ENCODE data around the gene DDR2.
"Not testable (repeated sequence)": the region's sequence is repeated elsewhere in the genome, so short reads cannot be mapped to it uniquely, and the experiment has no call there.

DDR2 gene

GRCh38 chr1:162765788-162766187 is 133.5 kb downstream of the DDR2 start:
- no peaks in the 10 kb centered on the region for H3K36me3 ChIP-seq (ENCODE audit: control insufficient read depth, insufficient read depth, low read length)
- H3K27me3 ChIP-seq (ENCODE audit: control insufficient read depth, insufficient read depth, low read length): no peaks in the 10 kb centered on the region
- H3K9ac ChIP-seq (ENCODE audit: low read depth, low read length): no peak overlapping the region
- H3K9me3 ChIP-seq (ENCODE audit: control insufficient read depth, insufficient read depth, low read length): no peaks in the 10 kb centered on the region
- no peaks in the 10 kb centered on the region for H3K4me1 ChIP-seq (ENCODE audit: control insufficient read depth, insufficient read depth, low read length)
- no peak overlapping the region for H3K4me3 ChIP-seq (ENCODE audit: low read depth, low read length)

- no peaks in the 10 kb centered on the region for H3K36me3 ChIP-seq (ENCODE audit: control insufficient read depth, insufficient read depth, low read length)
- H3K9ac ChIP-seq (ENCODE audit: low read depth, low read length): no peak overlapping the region
- no peaks in the 10 kb centered on the region for H3K9me3 ChIP-seq (ENCODE audit: control insufficient read depth, insufficient read depth, low read length)
- no peaks in the 10 kb centered on the region for H3K4me1 ChIP-seq (ENCODE audit: control insufficient read depth, insufficient read depth, low read length)
- H3K4me3 ChIP-seq (ENCODE audit: low read depth, low read length): no peak overlapping the region
- H3K27me3 ChIP-seq (ENCODE audit: control insufficient read depth, insufficient read depth, low read length): no peaks in the 10 kb centered on the region
These were observed 140.4 kb downstream of the DDR2 start for GRCh38 chr1:162772571-162773154.

GRCh38 chr1:162774007-162774406 is 141.7 kb downstream of the DDR2 start:
- H3K36me3 ChIP-seq (ENCODE audit: control insufficient read depth, insufficient read depth, low read length): no peaks in the 10 kb centered on the region

GRCh38 chr1:162779043-162779442 is 146.8 kb downstream of the DDR2 start:
- H3K9ac ChIP-seq (ENCODE audit: low read depth, low read length): no peak overlapping the region
- H3K4me1 ChIP-seq (ENCODE audit: control insufficient read depth, insufficient read depth, low read length): no peaks in the 10 kb centered on the region
- H3K9me3 ChIP-seq (ENCODE audit: control insufficient read depth, insufficient read depth, low read length): no peaks in the 10 kb centered on the region
- no peaks in the 10 kb centered on the region for H3K27me3 ChIP-seq (ENCODE audit: control insufficient read depth, insufficient read depth, low read length)
- H3K4me3 ChIP-seq (ENCODE audit: low read depth, low read length): no peak overlapping the region
- no peaks in the 10 kb centered on the region for H3K36me3 ChIP-seq (ENCODE audit: control insufficient read depth, insufficient read depth, low read length)

More at GRCh38 chr1:162774007-162774406, 141.7 kb downstream of the DDR2 start:
- H3K9ac ChIP-seq (ENCODE audit: low read depth, low read length): no peak overlapping the region
- H3K27me3 ChIP-seq (ENCODE audit: control insufficient read depth, insufficient read depth, low read length): no peaks in the 10 kb centered on the region
- no peaks in the 10 kb centered on the region for H3K4me1 ChIP-seq (ENCODE audit: control insufficient read depth, insufficient read depth, low read length)
- H3K4me3 ChIP-seq (ENCODE audit: low read depth, low read length): no peak overlapping the region
- no peaks in the 10 kb centered on the region for H3K9me3 ChIP-seq (ENCODE audit: control insufficient read depth, insufficient read depth, low read length)

DNA sequence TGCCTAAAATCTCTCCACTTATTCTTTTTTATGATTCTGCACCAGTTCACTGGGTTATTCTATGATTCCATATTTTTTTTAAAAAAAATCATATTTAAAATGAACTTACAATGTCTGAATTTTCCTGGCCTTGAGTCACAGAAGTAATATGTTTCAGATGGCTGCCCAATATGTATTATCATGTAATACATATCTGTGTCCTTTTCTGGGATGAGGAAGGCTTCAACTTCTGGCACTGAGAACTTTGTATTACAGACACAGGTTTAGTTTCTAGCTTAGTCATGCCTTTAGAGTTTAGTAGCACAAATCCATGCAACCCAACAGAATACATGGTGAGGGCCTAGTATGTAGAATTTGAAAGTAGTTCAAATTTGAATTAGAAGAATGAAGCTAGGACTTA is 150.4 kb downstream of the DDR2 start:
- no peaks in the 10 kb centered on the region for H3K36me3 ChIP-seq (ENCODE audit: control insufficient read depth, insufficient read depth, low read length)
- H3K9me3 ChIP-seq (ENCODE audit: control insufficient read depth, insufficient read depth, low read length): no peaks in the 10 kb centered on the region
- H3K27me3 ChIP-seq (ENCODE audit: control insufficient read depth, insufficient read depth, low read length): no peaks in the 10 kb centered on the region

DNA sequence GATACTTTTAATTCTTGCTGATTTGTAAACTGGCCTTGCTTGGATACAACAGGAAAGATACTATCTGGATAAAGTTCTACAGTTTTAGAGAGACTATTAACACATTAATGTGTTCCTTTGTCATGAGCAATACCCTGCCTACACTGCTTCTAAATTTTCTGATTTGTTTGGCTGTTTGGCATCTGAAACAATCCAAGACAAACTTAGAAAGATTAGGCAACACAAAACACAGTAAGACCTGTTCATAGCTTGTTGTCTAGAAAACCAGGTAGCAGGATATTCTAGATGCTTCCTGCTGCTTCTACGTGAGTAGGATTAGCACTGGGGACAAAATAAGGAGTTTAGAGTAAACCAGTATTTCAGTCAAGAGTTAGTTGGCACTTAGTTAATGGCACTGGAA is 152.7 kb downstream of the DDR2 start:
- not testable (repeated sequence) for H3K36me3 ChIP-seq (ENCODE audit: control insufficient read depth, insufficient read depth, low read length)

More for the DNA sequence above, 150.4 kb downstream of the DDR2 start:
- H3K4me1 ChIP-seq (ENCODE audit: control insufficient read depth, insufficient read depth, low read length): no peaks in the 10 kb centered on the region
- H3K9ac ChIP-seq (ENCODE audit: low read depth, low read length): no peak overlapping the region
- no peak overlapping the region for H3K4me3 ChIP-seq (ENCODE audit: low read depth, low read length)

DNA sequence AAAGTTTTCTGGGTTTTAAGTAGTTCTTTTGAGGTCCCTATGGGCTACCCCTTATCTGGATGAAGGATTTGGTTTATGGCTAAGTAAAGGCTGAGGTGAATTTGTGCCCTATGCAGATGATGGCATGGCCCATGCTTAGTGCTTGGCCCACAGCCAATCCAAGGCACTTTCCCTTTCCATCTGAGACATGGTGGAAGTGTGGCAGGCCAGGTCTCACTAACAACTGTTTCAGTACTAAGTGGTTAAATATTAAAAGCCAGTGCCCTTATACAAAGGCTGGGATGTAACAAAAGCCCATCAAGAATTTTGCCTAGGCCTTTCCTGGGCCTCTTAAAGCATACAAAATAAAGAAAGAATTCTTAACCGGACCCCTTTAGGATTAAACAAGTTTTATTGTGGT is 156.5 kb downstream of the DDR2 start:
- H3K9ac ChIP-seq (ENCODE audit: low read depth, low read length); H3K9me3 ChIP-seq (ENCODE audit: control insufficient read depth, insufficient read depth, low read length); H3K27me3 ChIP-seq (ENCODE audit: control insufficient read depth, insufficient read depth, low read length); H3K36me3 ChIP-seq (ENCODE audit: control insufficient read depth, insufficient read depth, low read length); H3K4me3 ChIP-seq (ENCODE audit: low read depth, low read length); H3K4me1 ChIP-seq (ENCODE audit: control insufficient read depth, insufficient read depth, low read length): not testable (repeated sequence)

More for the DNA sequence above, 152.7 kb downstream of the DDR2 start:
- H3K9ac ChIP-seq (ENCODE audit: low read depth, low read length); H3K4me1 ChIP-seq (ENCODE audit: control insufficient read depth, insufficient read depth, low read length); H3K4me3 ChIP-seq (ENCODE audit: low read depth, low read length); H3K9me3 ChIP-seq (ENCODE audit: control insufficient read depth, insufficient read depth, low read length); H3K27me3 ChIP-seq (ENCODE audit: control insufficient read depth, insufficient read depth, low read length): not testable (repeated sequence)

GRCh38 chr1:162790303-162790984 is 158.2 kb downstream of the DDR2 start, which contains the start of gene HSD17B7:
HSD17B7 (plus strand) TSS chr1:162790702; CDS start chr1:162790801, 99 bp downstream.
- not testable (repeated sequence) for H3K4me1 ChIP-seq (ENCODE audit: control insufficient read depth, insufficient read depth, low read length); H3K9me3 ChIP-seq (ENCODE audit: control insufficient read depth, insufficient read depth, low read length); H3K36me3 ChIP-seq (ENCODE audit: control insufficient read depth, insufficient read depth, low read length); H3K9ac ChIP-seq (ENCODE audit: low read depth, low read length); H3K27me3 ChIP-seq (ENCODE audit: control insufficient read depth, insufficient read depth, low read length)
- H3K4me3 ChIP-seq (ENCODE audit: low read depth, low read length): peak within 1 kb of the TSS; percentile 56

DNA sequence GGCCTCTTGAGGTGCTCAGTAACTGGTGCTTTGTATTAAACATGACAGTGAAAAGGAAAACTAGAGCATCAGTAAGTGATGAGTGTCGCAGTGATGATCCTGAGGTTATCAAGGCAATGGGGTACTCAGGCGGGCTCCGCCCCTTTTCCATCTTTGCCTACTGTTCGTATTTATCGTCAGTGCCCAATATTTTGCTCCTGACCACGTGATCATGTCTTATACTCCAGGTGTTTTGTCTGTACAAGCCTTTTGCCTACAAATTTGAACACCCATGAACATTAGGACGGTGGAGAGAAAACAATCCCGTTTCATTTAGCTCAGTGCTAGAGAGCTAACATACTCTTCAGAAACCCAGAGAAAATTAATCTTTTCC is 158.7 kb downstream of the DDR2 start:
- peak overlapping the region; percentile 56 for H3K4me3 ChIP-seq (ENCODE audit: low read depth, low read length)
- not testable (repeated sequence) for H3K27me3 ChIP-seq (ENCODE audit: control insufficient read depth, insufficient read depth, low read length); H3K36me3 ChIP-seq (ENCODE audit: control insufficient read depth, insufficient read depth, low read length); H3K4me1 ChIP-seq (ENCODE audit: control insufficient read depth, insufficient read depth, low read length); H3K9ac ChIP-seq (ENCODE audit: low read depth, low read length); H3K9me3 ChIP-seq (ENCODE audit: control insufficient read depth, insufficient read depth, low read length)

DNA sequence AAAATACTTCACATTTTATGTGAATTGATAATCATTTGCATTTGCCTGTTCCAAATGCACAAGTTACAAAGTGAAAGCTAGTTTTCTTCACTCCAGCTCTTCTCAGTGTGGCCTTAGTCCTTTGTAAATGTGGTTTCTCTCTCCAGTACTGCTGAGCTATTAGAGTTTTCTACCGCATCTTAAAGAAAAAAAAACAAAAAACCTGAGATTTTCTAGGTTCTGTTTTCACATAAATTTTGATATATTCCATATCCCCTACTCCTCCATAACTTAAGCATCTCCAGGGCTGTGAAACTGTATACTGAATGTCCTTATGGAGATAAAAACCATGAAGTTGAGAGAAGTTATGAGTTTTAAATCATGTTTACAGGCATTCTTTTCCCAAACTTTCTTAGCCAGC is 162.0 kb downstream of the DDR2 start:
- H3K4me1 ChIP-seq (ENCODE audit: control insufficient read depth, insufficient read depth, low read length); H3K9ac ChIP-seq (ENCODE audit: low read depth, low read length); H3K36me3 ChIP-seq (ENCODE audit: control insufficient read depth, insufficient read depth, low read length); H3K27me3 ChIP-seq (ENCODE audit: control insufficient read depth, insufficient read depth, low read length); H3K4me3 ChIP-seq (ENCODE audit: low read depth, low read length); H3K9me3 ChIP-seq (ENCODE audit: control insufficient read depth, insufficient read depth, low read length): not testable (repeated sequence)

GRCh38 chr1:162796617-162797279 is 164.5 kb downstream of the DDR2 start:
- H3K36me3 ChIP-seq (ENCODE audit: control insufficient read depth, insufficient read depth, low read length): not testable (repeated sequence)

More at GRCh38 chr1:162796617-162797279, 164.5 kb downstream of the DDR2 start:
- H3K27me3 ChIP-seq (ENCODE audit: control insufficient read depth, insufficient read depth, low read length); H3K4me3 ChIP-seq (ENCODE audit: low read depth, low read length); H3K4me1 ChIP-seq (ENCODE audit: control insufficient read depth, insufficient read depth, low read length); H3K9me3 ChIP-seq (ENCODE audit: control insufficient read depth, insufficient read depth, low read length); H3K9ac ChIP-seq (ENCODE audit: low read depth, low read length): not testable (repeated sequence)
